K562 (cell line): ENCODE data around the gene ADTRP. TPM values are rescaled to one million over a fixed set of nuclear protein-coding genes. Genes with fewer than 3 reads are reported as not detected.

ENCODE experiments used
- ATAC-seq: fragments of 200-7000 bp; cut with Tn5 transposase; 3 replicates; pipeline ENCODE4 v1.9.1; 2020; ENCODE audit warnings: moderate library complexity
- BruUV-seq: library from RNA; stranded (reverse); fragments of 400-500 nt; replicated peaks from 2 replicates; lab custom pipeline; 2021; lab: Mats Ljungman, UMichigan
- CTCF ChIA-PET: fragments of 300-600 bp; formaldehyde crosslinking; extraction: SDS; loops from one replicate; lab custom pipeline; 2021; ENCODE audit warnings: low intra/inter-chr PET ratio; lab: Yijun Ruan, JAX
- POLR2A ChIA-PET: fragments of 300-600, 350-650 bp; sonication (Branson Sonifier 250); formaldehyde crosslinking; extraction: SDS; loops from one replicate; lab custom pipeline; 2021; ENCODE audit warnings: antibody characterized with exemption, inconsistent platforms; lab: Yijun Ruan, JAX
- DNase-seq, 4 experiments: peaks; one replicate each; pipeline versions ENCODE4 v3.0.0 to v3.0.0-alpha.2; 2011 to 2018; ENCODE audit warnings: low spot score in 3 of 4, mixed read lengths in 3 of 4; ENCODE audit errors: extremely low read depth in 1 of 4
- FAIRE-seq: peaks from 2 replicates; lab custom pipeline; 2011; peaks lifted over from hg19 to GRCh38; lab: Jason Lieb, UNC
- H2AFZ ChIP-seq: 2 replicates; pipeline ENCODE4 v1.6.0; 2011; ENCODE audit warnings: low read depth, low read length, control low read depth, inconsistent platforms
- H3K27ac ChIP-seq: fragments of 200-600 bp; 3 replicates; pipeline ENCODE4 v1.8.0; 2011; ENCODE audit warnings: low read depth, mild to moderate bottlenecking, control low read depth, inconsistent platforms, low read length, moderate library complexity, mixed read lengths; ENCODE audit errors: extremely low read depth
- H3K27me3 ChIP-seq, 2 experiments: fragments of 300-600 bp in 1 of 2; 2 replicates in 1 of 2; 3 replicates in 1 of 2; pipeline versions ENCODE4 v1.6.0 to v1.8.0; 2011; ENCODE audit warnings: inconsistent platforms in 2 of 2, low read length in 2 of 2, mild to moderate bottlenecking in 1 of 2, mixed read lengths in 1 of 2, moderate library complexity in 1 of 2; ENCODE audit not compliant: control insufficient read depth in 2 of 2, insufficient read depth in 2 of 2
- H3K36me3 ChIP-seq: fragments of 300-600 bp; 3 replicates; pipeline ENCODE4 v1.8.0; 2011; ENCODE audit warnings: mild to moderate bottlenecking, low read length, inconsistent platforms; ENCODE audit not compliant: control insufficient read depth, insufficient read depth
- H3K4me1 ChIP-seq, 2 experiments: fragments of 200-600 bp in 1 of 2; replicated peaks in 1 of 2; 2 replicates in 1 of 2; 3 replicates in 1 of 2; pipeline versions ENCODE4 v1.5.1 to v1.8.0; 2011; ENCODE audit warnings: inconsistent platforms in 2 of 2, low read length in 2 of 2, mild to moderate bottlenecking in 1 of 2, mixed read lengths in 1 of 2, moderate library complexity in 1 of 2; ENCODE audit not compliant: control insufficient read depth in 2 of 2, insufficient read depth in 2 of 2
- H3K4me2 ChIP-seq: 2 replicates; pipeline ENCODE4 v1.6.1; 2011; ENCODE audit warnings: low read length, control low read depth, inconsistent platforms, mixed read lengths; ENCODE audit not compliant: insufficient read depth
- H3K4me3 ChIP-seq: fragments of 200-600 bp; sonication (generic), shearing (Covaris generic); 2 replicates; pipeline ENCODE4 v1.5.1; 2016; ENCODE audit warnings: control low read depth, inconsistent platforms
- H3K79me2 ChIP-seq: fragments of 200-600 bp; 3 replicates; pipeline ENCODE4 v1.8.0; 2011; ENCODE audit warnings: low read length, inconsistent platforms; ENCODE audit not compliant: control insufficient read depth, insufficient read depth
- H3K9ac ChIP-seq, 2 experiments: 2 replicates each; pipeline versions ENCODE4 v1.6.0 to v1.6.1; 2011; ENCODE audit warnings: low read depth in 2 of 2, low read length in 2 of 2, control low read depth in 1 of 2, inconsistent platforms in 1 of 2, mild to moderate bottlenecking in 1 of 2, mixed read lengths in 1 of 2; ENCODE audit not compliant: insufficient read depth in 1 of 2
- H3K9me1 ChIP-seq: one replicate; pipeline ENCODE4 v1.6.0; 2011; ENCODE audit warnings: inconsistent platforms, mild to moderate bottlenecking, low read length, moderate library complexity; ENCODE audit not compliant: control insufficient read depth, insufficient read depth
- H3K9me3 ChIP-seq: replicated peaks from 2 replicates; pipeline ENCODE4 v1.5.1; 2011; ENCODE audit warnings: low read depth, low read length, inconsistent platforms; ENCODE audit not compliant: control insufficient read depth, insufficient read depth
- H4K20me1 ChIP-seq: replicated peaks from 2 replicates; pipeline ENCODE4 v1.6.1; 2011; ENCODE audit warnings: low read length, inconsistent platforms, mixed read lengths; ENCODE audit not compliant: control insufficient read depth, insufficient read depth
- ADNP ChIP-seq: fragments of 200-800 bp; sonication (Bioruptor generic); IDR thresholded peaks from 2 replicates; pipeline ENCODE4 v1.6.1; 2016; ENCODE audit warnings: missing genetic modification characterization, missing compliant biosample characterization
- CHCHD3 ChIP-seq: fragments of 250-450 bp; sonication (Bioruptor Pico); IDR thresholded peaks from 2 replicates; pipeline ENCODE4 v2.1.2; 2022; ENCODE audit warnings: mild to moderate bottlenecking
- CHD2 ChIP-seq: IDR thresholded peaks from 2 replicates; pipeline ENCODE4 v1.6.1; 2011; ENCODE audit warnings: low read depth, low read length
- FOXJ2 ChIP-seq: fragments of 200-800 bp; sonication (Bioruptor generic); IDR thresholded peaks from 2 replicates; pipeline ENCODE4 v1.6.1; 2016; ENCODE audit warnings: missing genetic modification characterization, missing compliant biosample characterization
- KDM5B ChIP-seq: fragments of 200-600 bp; sonication (generic); IDR thresholded peaks from 2 replicates; pipeline ENCODE4 v1.6.1; 2012; ENCODE audit warnings: low read depth, mild to moderate bottlenecking, moderate library complexity, low read length, control low read depth, inconsistent platforms; ENCODE audit not compliant: insufficient replicate concordance
- KLF6 ChIP-seq: fragments of 250-450 bp; sonication (Bioruptor Pico); IDR thresholded peaks from 2 replicates; pipeline ENCODE4 v1.4.0; 2020; ENCODE audit warnings: mild to moderate bottlenecking, moderate library complexity, borderline replicate concordance
- ZNF347 ChIP-seq: fragments of 450-650 bp; formaldehyde crosslinking; IDR thresholded peaks from 2 replicates; pipeline ENCODE4 v1.4.0; 2020; ENCODE audit warnings: low read depth, mild to moderate bottlenecking, moderate library complexity
- WGBS: fragments of 100-300 bp; shearing (Covaris generic); methylation state at CpG from one replicate; pipeline ENCODE4 v1.1.6; 2016; ENCODE audit warnings: low coverage, mixed read lengths; ENCODE audit not compliant: insufficient coverage; ENCODE audit errors: missing lambda C conversion rate; 5-methylcytosine and 5-hydroxymethylcytosine counted together
- in situ Hi-C: fragments of 300-500 bp; cut with MboI; formaldehyde crosslinking; loops from 4 replicates; pipeline ENCODE4 v1.15.0; 2018; ENCODE audit warnings: inconsistent platforms, mixed read lengths
- intact Hi-C: fragments of 100-400 bp; cut with micrococcal nuclease; formaldehyde crosslinking; loops from 2 replicates; pipeline ENCODE4 v1.14.2; 2022
- polyA plus RNA-seq, 8 experiments: library from polyadenylated mRNA; depleted of rRNA in 4 of 8; stranded (reverse) in 5 of 8; unstranded in 3 of 8; fragments of >200 nt; fragmentation: Nextera tagmentation in 2 of 8; fragmentation: Illumina TruSeq in 1 of 8; extraction: Ambion mirVana in 2 of 8; extraction: Trizol in 1 of 8; gene quantifications; 2 replicates each; pipeline versions ENCODE4 v1.2.1 to v1.2.3, GENCODE V29; 2011 to 2014; ENCODE audit warnings: inconsistent platforms in 1 of 8, missing spikeins in 1 of 8
- total RNA-seq, 7 experiments: library from RNA; depleted of rRNA in 6 of 7; stranded (reverse); fragments of >200 nt in 6 of 7; fragmentation: Illumina TruSeq in 2 of 7; extraction: Trizol in 2 of 7; gene quantifications; 2 replicates each; pipeline versions ENCODE4 v1.2.1 to v1.2.3, GENCODE V29; 2011 to 2021; ENCODE audit warnings: low replicate concordance in 1 of 7

ADTRP gene
- total and polyA plus RNA-seq, 9 of the 15 experiments (the other 6 are each of a cell fraction or from before 2014, with no cell fraction given) = 7.4 to 24.0 (median 13.6) TPM

DNA sequence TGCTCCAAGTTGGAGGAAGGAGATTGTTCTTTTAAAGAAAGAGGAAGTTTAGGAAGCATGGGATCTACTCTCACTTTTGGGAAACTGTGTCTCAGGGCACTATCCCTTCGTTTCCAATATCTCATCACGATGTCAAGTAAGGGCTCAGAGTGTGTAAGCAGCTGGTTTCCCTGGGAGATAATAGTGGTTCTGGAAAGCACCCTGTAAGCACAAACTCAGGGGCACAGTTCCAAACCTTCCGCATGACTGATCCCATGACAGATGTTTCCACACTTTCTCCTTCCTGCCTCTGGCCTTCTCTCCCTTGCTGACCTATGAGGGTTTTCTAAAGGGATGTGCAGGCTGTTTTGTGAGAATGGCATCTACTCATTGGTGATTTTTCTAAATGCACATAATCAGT lies 33.9 kb downstream of the ADTRP start:
- in situ Hi-C loops (no loop called here), intact Hi-C loops (no loop called here)
- Histone ChIP-seq H3K4me1 (peaks cover 0 to 3% of the 10 kb centered on the region in 2 experiments; a peak in 2 of 5 replicates), H3K9ac (no peak overlapping the region), H3K79me2 (no peaks in the 10 kb centered on the region), H3K27ac (no peak overlapping the region), H3K4me3 (no peak overlapping the region), H3K9me1 (no peaks in the 10 kb centered on the region), H3K4me2 (no peak overlapping the region), H3K36me3 (no peaks in the 10 kb centered on the region), H4K20me1 (no peaks in the 10 kb centered on the region), H3K9me3 (no peaks in the 10 kb centered on the region), H2AFZ (peak overlapping the region; percentile 18; the same call in 1 of the 2 replicates), H3K27me3 (no peaks in the 10 kb centered on the region)
- CTCF ChIA-PET = no interaction called here
- FAIRE-seq (no peak), DNase-seq (no peak), ATAC-seq (no peak)
- POLR2A ChIA-PET = no interaction called here
- 46% methylated on average over 3 of the region's 3 CpGs for WGBS
- BruUV-seq = no TSS peak
- no peak for TF ChIP-seq CHCHD3
- no peak for TF ChIP-seq CHD2
- TF ChIP-seq ZNF347 (CRISPR knock-in tag) = no peak
- TF ChIP-seq KDM5B = no peak
- peak; percentile 93 for TF ChIP-seq FOXJ2 (tag)
- no peak for TF ChIP-seq KLF6 (CRISPR knock-in tag)
- TF ChIP-seq ADNP (tag) = no peak
